ENCODE measurements around the gene ATG16L1.

ATG16L1 gene

GRCh38 chr2:233271693-233272092, 20.2 kb downstream of the ATG16L1 start:
- Histone ChIP-seq H3K4me1 (ENCODE audit: insufficient read depth, low read length) (peaks cover 11% of the 10 kb centered on the region), H2AFZ (ENCODE audit: low read depth, low read length) (no peak overlapping the region), H3K36me3 (ENCODE audit: insufficient read depth, low read length) (peaks cover 92% of the 10 kb centered on the region), H3K27me3 (ENCODE audit: insufficient read depth, low read length, poor library complexity) (no peaks in the 10 kb centered on the region), H3K9me3 (ENCODE audit: insufficient read depth, low read length, severe bottlenecking) (no peaks in the 10 kb centered on the region), H3K79me2 (ENCODE audit: insufficient read depth, low read length) (no peaks in the 10 kb centered on the region), H3K27ac (ENCODE audit: low read length) (no peak overlapping the region), H4K20me1 (ENCODE audit: insufficient read depth, low read length) (peaks cover 10% of the 10 kb centered on the region; the same call in 1 of the 2 replicates), H3K4me3 (ENCODE audit: low read depth in 1 of 2, low read length in 2 of 2) (no peak overlapping the region), H3K4me2 (ENCODE audit: insufficient read depth, low read length) (no peak overlapping the region), H3K9ac (ENCODE audit: low read depth, low read length) (no peak overlapping the region)
- ATAC-seq (ENCODE audit: insufficient read depth, low read depth) (no peak), DNase-seq (no peak)
- TF ChIP-seq EZH2 (IDR thresholded peaks at IDR 0.05; ENCODE audit: borderline replicate concordance, low read depth, low read length, severe bottlenecking): no peak
- no peak for TF ChIP-seq CTCF (IDR thresholded peaks at IDR 0.05; ENCODE audit: borderline replicate concordance, extremely low read depth, low read length, poor library complexity, severe bottlenecking)

- DNase-seq (no peak), ATAC-seq (ENCODE audit: insufficient read depth, low read depth) (no peak)
- no peak overlapping the region for H3K4me2 ChIP-seq (ENCODE audit: insufficient read depth, low read length)
- no peaks in the 10 kb centered on the region for H3K79me2 ChIP-seq (ENCODE audit: insufficient read depth, low read length)
- no peak overlapping the region for H3K9ac ChIP-seq (ENCODE audit: low read depth, low read length)
- no peaks in the 10 kb centered on the region for H3K9me3 ChIP-seq (ENCODE audit: insufficient read depth, low read length, severe bottlenecking)
- TF ChIP-seq EZH2 (IDR thresholded peaks at IDR 0.05; ENCODE audit: borderline replicate concordance, low read depth, low read length, severe bottlenecking): no peak
- TF ChIP-seq CTCF (IDR thresholded peaks at IDR 0.05; ENCODE audit: borderline replicate concordance, extremely low read depth, low read length, poor library complexity, severe bottlenecking): no peak
- no peak overlapping the region for H2AFZ ChIP-seq (ENCODE audit: low read depth, low read length)
- no peak overlapping the region for H3K27ac ChIP-seq (ENCODE audit: low read length)
- peaks cover 96% of the 10 kb centered on the region for H3K36me3 ChIP-seq (ENCODE audit: insufficient read depth, low read length)
- H4K20me1 ChIP-seq (ENCODE audit: insufficient read depth, low read length): peaks cover 5% of the 10 kb centered on the region; the same call in 1 of the 2 replicates
- H3K4me3 ChIP-seq (ENCODE audit: low read depth in 1 of 2, low read length in 2 of 2): no peak overlapping the region
- peaks cover 3% of the 10 kb centered on the region for H3K4me1 ChIP-seq (ENCODE audit: insufficient read depth, low read length)
- H3K27me3 ChIP-seq (ENCODE audit: insufficient read depth, low read length, poor library complexity): no peaks in the 10 kb centered on the region
These were observed 21.6 kb downstream of the ATG16L1 start for GRCh38 chr2:233273120-233273519.

DNA sequence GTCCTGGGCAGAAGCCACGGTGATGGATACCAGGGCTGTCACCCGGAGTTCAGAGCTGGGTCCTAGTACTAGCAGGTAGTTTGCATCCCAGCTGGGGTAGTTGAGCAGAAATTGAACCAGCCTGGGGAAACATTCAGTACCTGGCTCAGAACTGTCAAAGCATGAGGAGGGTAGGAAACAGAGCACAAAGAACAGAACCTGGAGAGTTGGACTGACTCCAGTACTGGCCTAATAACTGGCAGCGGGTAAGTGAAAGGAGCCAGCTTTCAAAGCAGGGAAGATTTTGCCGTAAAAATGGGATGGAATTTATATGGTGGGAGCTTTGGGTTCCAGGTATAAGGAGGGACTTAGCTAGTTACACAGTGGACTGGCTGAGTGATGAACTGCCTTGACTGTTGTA, 23.8 kb downstream of the ATG16L1 start:
- ATAC-seq (ENCODE audit: insufficient read depth, low read depth) (no peak), DNase-seq (no peak)
- H4K20me1 ChIP-seq (ENCODE audit: insufficient read depth, low read length): no peaks in the 10 kb centered on the region
- H2AFZ ChIP-seq (ENCODE audit: low read depth, low read length): no peak overlapping the region
- H3K36me3 ChIP-seq (ENCODE audit: insufficient read depth, low read length): peaks cover 96% of the 10 kb centered on the region
- no peak overlapping the region for H3K27ac ChIP-seq (ENCODE audit: low read length)
- H3K79me2 ChIP-seq (ENCODE audit: insufficient read depth, low read length): no peaks in the 10 kb centered on the region
- no peaks in the 10 kb centered on the region for H3K9me3 ChIP-seq (ENCODE audit: insufficient read depth, low read length, severe bottlenecking)
- H3K4me2 ChIP-seq (ENCODE audit: insufficient read depth, low read length): no peak overlapping the region
- no peaks in the 10 kb centered on the region for H3K27me3 ChIP-seq (ENCODE audit: insufficient read depth, low read length, poor library complexity)
- no peak overlapping the region for H3K9ac ChIP-seq (ENCODE audit: low read depth, low read length)
- H3K4me3 ChIP-seq (ENCODE audit: low read depth in 1 of 2, low read length in 2 of 2): no peak overlapping the region
- no peak for TF ChIP-seq EZH2 (IDR thresholded peaks at IDR 0.05; ENCODE audit: borderline replicate concordance, low read depth, low read length, severe bottlenecking)
- no peak for TF ChIP-seq CTCF (IDR thresholded peaks at IDR 0.05; ENCODE audit: borderline replicate concordance, extremely low read depth, low read length, poor library complexity, severe bottlenecking)
- H3K4me1 ChIP-seq (ENCODE audit: insufficient read depth, low read length): no peaks in the 10 kb centered on the region

GRCh38 chr2:233278921-233279320, 27.4 kb downstream of the ATG16L1 start:
- no peaks in the 10 kb centered on the region for H3K79me2 ChIP-seq (ENCODE audit: insufficient read depth, low read length)
- H3K4me1 ChIP-seq (ENCODE audit: insufficient read depth, low read length): no peaks in the 10 kb centered on the region
- H3K4me2 ChIP-seq (ENCODE audit: insufficient read depth, low read length): no peak overlapping the region
- no peaks in the 10 kb centered on the region; the same call in 1 of the 2 replicates for H4K20me1 ChIP-seq (ENCODE audit: insufficient read depth, low read length)
- H3K27me3 ChIP-seq (ENCODE audit: insufficient read depth, low read length, poor library complexity): no peaks in the 10 kb centered on the region
- ATAC-seq (ENCODE audit: insufficient read depth, low read depth) (no peak), DNase-seq (no peak)
- H3K36me3 ChIP-seq (ENCODE audit: insufficient read depth, low read length): peaks cover 92% of the 10 kb centered on the region
- no peaks in the 10 kb centered on the region for H3K9me3 ChIP-seq (ENCODE audit: insufficient read depth, low read length, severe bottlenecking)
- H3K27ac ChIP-seq (ENCODE audit: low read length): no peak overlapping the region
- no peak overlapping the region for H3K9ac ChIP-seq (ENCODE audit: low read depth, low read length)
- no peak overlapping the region for H2AFZ ChIP-seq (ENCODE audit: low read depth, low read length)
- no peak for TF ChIP-seq CTCF (IDR thresholded peaks at IDR 0.05; ENCODE audit: borderline replicate concordance, extremely low read depth, low read length, poor library complexity, severe bottlenecking)
- no peak for TF ChIP-seq EZH2 (IDR thresholded peaks at IDR 0.05; ENCODE audit: borderline replicate concordance, low read depth, low read length, severe bottlenecking)
- no peak overlapping the region for H3K4me3 ChIP-seq (ENCODE audit: low read depth in 1 of 2, low read length in 2 of 2)

Data from DND-41 (cell line).